Activated CD8-positive, alpha-beta T cell treated with anti-CD3 and anti-CD28 coated beads for 36 hours (primary cell): ENCODE data around the gene JPH4. TPM values are rescaled to one million over a fixed set of nuclear protein-coding genes. Genes with fewer than 3 reads are reported as not detected.
A peak's percentile ranks its signal among the peaks of the same experiment; 100 is the strongest.

Experiments used
- ATAC-seq: fragments of 200-7000 bp; cut with Tn5 transposase; one replicate; pipeline ENCODE4 v1.10.0; 2021; ENCODE audit warnings: mild to moderate bottlenecking, moderate library complexity
- CTCF ChIA-PET: fragments of 350-600 bp; sonication (Branson Sonifier 250); formaldehyde crosslinking; loops from one replicate; lab custom pipeline; 2021; ENCODE audit warnings: antibody characterized with exemption; lab: Charles Lee
- POLR2A ChIA-PET: fragments of 350-600 bp; sonication (Branson Sonifier 250); formaldehyde crosslinking; loops from one replicate; lab custom pipeline; 2021; ENCODE audit warnings: antibody characterized with exemption; lab: Charles Lee
- DNase-seq: peaks from one replicate; pipeline ENCODE4 v3.0.0-alpha.2; 2020
- H3K27ac Mint-ChIP-seq: one replicate; pipeline ENCODE4 v1.8.0; 2021; ENCODE audit warnings: mild to moderate bottlenecking, mixed read lengths
- H3K27me3 Mint-ChIP-seq: one replicate; pipeline ENCODE4 v1.8.0; 2021; ENCODE audit warnings: mixed read lengths
- H3K36me3 Mint-ChIP-seq: one replicate; pipeline ENCODE4 v1.8.0; 2021; ENCODE audit warnings: low read depth, mixed read lengths
- H3K4me1 Mint-ChIP-seq: one replicate; pipeline ENCODE4 v1.8.0; 2021; ENCODE audit warnings: low read depth, mixed read lengths
- H3K4me3 Mint-ChIP-seq: one replicate; pipeline ENCODE4 v1.8.0; 2021; ENCODE audit warnings: mild to moderate bottlenecking, moderate library complexity, mixed read lengths
- H3K9me3 Mint-ChIP-seq: one replicate; pipeline ENCODE4 v1.8.0; 2021; ENCODE audit warnings: mixed read lengths
- intact Hi-C: fragments of 100-400 bp; cut with micrococcal nuclease; formaldehyde crosslinking; loops from one replicate; pipeline ENCODE4 v1.10.0; 2022
- total RNA-seq, 2 experiments: library from RNA; stranded (reverse); gene quantifications; one replicate each; pipeline ENCODE4 v1.2.3, GENCODE V29; 2021
- TF ChIP-seq, protein P1 (sequence below): fragments of 200-600 bp; IDR thresholded peaks from one replicate; pipeline ENCODE4 v1.8.0; 2022; ENCODE audit warnings: antibody characterized with exemption, mild to moderate bottlenecking

The JPH4 gene
- total RNA-seq, 2 experiments from 2014 or later = 0.25 to 0.51 TPM

- intact Hi-C loops = no loop called here
- ATAC-seq (no peak), DNase-seq (no peak)
- ChIA-PET POLR2A (no interaction called here), CTCF (interaction anchor here (2.5 kb wide), 1 partner anchor 87 kb away, joined by 9 read pairs; no protein-coding TSS in a partner anchor)
- TF ChIP-seq, protein P1, sequence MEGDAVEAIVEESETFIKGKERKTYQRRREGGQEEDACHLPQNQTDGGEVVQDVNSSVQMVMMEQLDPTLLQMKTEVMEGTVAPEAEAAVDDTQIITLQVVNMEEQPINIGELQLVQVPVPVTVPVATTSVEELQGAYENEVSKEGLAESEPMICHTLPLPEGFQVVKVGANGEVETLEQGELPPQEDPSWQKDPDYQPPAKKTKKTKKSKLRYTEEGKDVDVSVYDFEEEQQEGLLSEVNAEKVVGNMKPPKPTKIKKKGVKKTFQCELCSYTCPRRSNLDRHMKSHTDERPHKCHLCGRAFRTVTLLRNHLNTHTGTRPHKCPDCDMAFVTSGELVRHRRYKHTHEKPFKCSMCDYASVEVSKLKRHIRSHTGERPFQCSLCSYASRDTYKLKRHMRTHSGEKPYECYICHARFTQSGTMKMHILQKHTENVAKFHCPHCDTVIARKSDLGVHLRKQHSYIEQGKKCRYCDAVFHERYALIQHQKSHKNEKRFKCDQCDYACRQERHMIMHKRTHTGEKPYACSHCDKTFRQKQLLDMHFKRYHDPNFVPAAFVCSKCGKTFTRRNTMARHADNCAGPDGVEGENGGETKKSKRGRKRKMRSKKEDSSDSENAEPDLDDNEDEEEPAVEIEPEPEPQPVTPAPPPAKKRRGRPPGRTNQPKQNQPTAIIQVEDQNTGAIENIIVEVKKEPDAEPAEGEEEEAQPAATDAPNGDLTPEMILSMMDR = no peak
- peaks cover 25% of the 10 kb centered on the region for H3K4me1 Mint-ChIP-seq
- peaks cover 34% of the 10 kb centered on the region for H3K36me3 Mint-ChIP-seq
- no peak overlapping the region for H3K4me3 Mint-ChIP-seq
- H3K27me3 Mint-ChIP-seq = no peaks in the 10 kb centered on the region
- H3K9me3 Mint-ChIP-seq = no peaks in the 10 kb centered on the region
- peak overlapping the region; percentile 50 for H3K27ac Mint-ChIP-seq
Measured at GRCh38 chr14:23565626-23566025, 13.0 kb downstream of the JPH4 start.

DNA sequence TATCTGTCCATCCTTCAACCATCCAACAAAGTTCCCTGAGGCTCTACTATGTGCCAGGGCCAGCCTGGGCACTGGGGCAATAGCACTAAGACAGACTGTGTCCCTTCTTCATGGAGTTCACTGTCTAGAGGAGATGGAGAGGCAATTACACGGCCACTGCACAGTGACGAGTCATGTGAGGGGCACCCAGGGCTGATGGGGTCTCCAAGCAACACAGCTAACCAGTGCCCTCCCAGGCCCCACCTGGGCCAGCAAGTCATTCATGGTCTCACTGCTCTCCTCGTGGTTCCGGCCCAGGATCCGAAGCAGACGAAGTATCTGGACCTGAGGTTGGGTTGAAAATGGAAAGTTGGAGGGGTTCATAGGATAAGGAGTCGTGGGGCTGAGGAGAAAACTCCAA is 13.7 kb downstream of the JPH4 start:
- Mint-ChIP-seq H3K36me3 (peaks cover 39% of the 10 kb centered on the region), H3K9me3 (no peaks in the 10 kb centered on the region), H3K27ac (no peak overlapping the region), H3K4me3 (no peak overlapping the region), H3K4me1 (peaks cover 30% of the 10 kb centered on the region), H3K27me3 (no peaks in the 10 kb centered on the region)
- ATAC-seq (no peak), DNase-seq (no peak)
- CTCF ChIA-PET = interaction anchor here (13.7 kb wide), 1 partner anchor 85 kb away, joined by 291 read pairs; no protein-coding TSS in a partner anchor
- TF ChIP-seq, protein P1 = no peak
- intact Hi-C loops = loop anchor here (5.0 kb wide), 1 partner anchor 243 kb away; the partner anchor contains the start of gene PABPN1
- POLR2A ChIA-PET = no interaction called here

GRCh38 chr14:23564181-23564812 is 14.3 kb downstream of the JPH4 start:
- DNase-seq (no peak), ATAC-seq (no peak)
- POLR2A ChIA-PET = no interaction called here
- CTCF ChIA-PET = interaction anchor here (1.1 to 13.7 kb wide), 3 partner anchors 12 to 98 kb away, joined by 3 to 291 read pairs (median 5); partner anchors contain the start of gene ZFHX2
- TF ChIP-seq, protein P1 = no peak
- Mint-ChIP-seq H3K36me3 (peaks cover 39% of the 10 kb centered on the region), H3K4me1 (peaks cover 36% of the 10 kb centered on the region), H3K9me3 (no peaks in the 10 kb centered on the region), H3K27ac (no peak overlapping the region), H3K27me3 (no peaks in the 10 kb centered on the region), H3K4me3 (no peak overlapping the region)
- intact Hi-C loops = loop anchor here (5.0 kb wide), 1 partner anchor 242 kb away; the partner anchor contains the start of gene PABPN1

DNA sequence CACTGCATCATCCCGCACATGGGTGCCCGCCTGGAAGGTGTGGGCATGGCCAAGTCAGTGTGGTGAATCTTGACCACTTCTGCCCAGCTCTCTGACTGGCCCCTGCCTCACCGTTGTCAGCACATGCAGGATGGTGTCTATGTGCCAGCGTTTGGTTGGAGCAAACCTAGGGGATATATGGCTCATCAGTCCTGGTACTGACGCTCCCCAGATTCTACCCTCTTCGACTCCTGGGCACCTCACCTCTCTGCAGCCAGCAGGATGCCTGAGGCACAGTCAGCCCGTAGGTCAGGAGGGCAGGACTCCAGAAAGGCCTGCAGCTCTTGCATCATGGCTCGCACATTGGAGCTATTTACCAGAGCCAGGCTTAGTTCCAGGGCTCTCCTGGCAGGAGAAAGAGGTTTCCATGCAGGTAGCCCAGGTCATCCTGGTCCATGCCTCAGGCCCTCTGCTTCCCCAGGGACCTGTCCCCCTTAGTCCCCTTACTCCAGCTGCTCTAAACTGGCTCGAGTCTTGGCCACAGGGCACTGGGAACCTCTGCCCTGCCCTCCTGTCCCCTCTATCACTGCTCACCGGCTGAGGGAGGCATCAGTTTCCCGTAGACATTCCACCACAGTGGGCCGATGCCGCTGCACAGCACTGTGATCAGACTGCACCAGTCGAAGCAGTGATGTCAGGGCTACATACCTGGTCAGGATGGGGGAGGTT is 15.0 kb downstream of the JPH4 start:
- CTCF ChIA-PET = interaction anchor here (0.7 to 13.7 kb wide), 8 partner anchors 12 to 97 kb away, joined by 3 to 291 read pairs (median 5); partner anchors contain the start of gene ZFHX2
- peaks cover 33% of the 10 kb centered on the region for H3K4me1 Mint-ChIP-seq
- peaks cover 42% of the 10 kb centered on the region for H3K36me3 Mint-ChIP-seq
- DNase-seq (no peak), ATAC-seq (no peak)
- POLR2A ChIA-PET = interaction anchor here (0.9 to 1.0 kb wide), 2 partner anchors 87 to 88 kb away, joined by 3 read pairs; no protein-coding TSS in a partner anchor
- H3K27me3 Mint-ChIP-seq = no peaks in the 10 kb centered on the region
- TF ChIP-seq, protein P1 = no peak
- no peaks in the 10 kb centered on the region for H3K9me3 Mint-ChIP-seq
- intact Hi-C loops = loop anchor here (5.0 kb wide), 1 partner anchor 241 kb away; the partner anchor contains the start of gene PABPN1
- no peak overlapping the region for H3K4me3 Mint-ChIP-seq
- H3K27ac Mint-ChIP-seq = no peak overlapping the region
